Astrocyte of the cerebellum (primary cell): Measurements from ENCODE around the gene GNAI1.

Source experiments
- DNase-seq: peaks from one replicate; pipeline ENCODE4 v3.0.0-alpha.2; 2011; ENCODE audit warnings: low read depth
- H3K4me3 ChIP-seq: 2 replicates; pipeline ENCODE4 v1.5.1; 2011; ENCODE audit warnings: mild to moderate bottlenecking, low read depth, low read length, moderate library complexity
- CTCF ChIP-seq: IDR thresholded peaks from 2 replicates; pipeline ENCODE4 v1.5.1; 2012; ENCODE audit warnings: low read length, low read depth, moderate library complexity, mild to moderate bottlenecking; ENCODE audit errors: missing control alignments
- in situ Hi-C: cut with HindIII; loops from 2 replicates; pipeline ENCODE4 v1.10.0; 2017; ENCODE audit warnings: low sequenced_read_pairs

Gene GNAI1

GRCh38 chr7:80172387-80172786 is 37.8 kb downstream of the GNAI1 start:
- no peak overlapping the region for H3K4me3 ChIP-seq
- no peak for DNase-seq
- in situ Hi-C loops = no loop called here
- TF ChIP-seq CTCF = no peak

- in situ Hi-C loops = no loop called here
- H3K4me3 ChIP-seq = no peak overlapping the region
- TF ChIP-seq CTCF = no peak
- no peak for DNase-seq
These were observed 41.1 kb downstream of the GNAI1 start for GRCh38 chr7:80175744-80176143.

- no peak overlapping the region for H3K4me3 ChIP-seq
- no peak for DNase-seq
- in situ Hi-C loops = no loop called here
- no peak for TF ChIP-seq CTCF
These were observed 46.8 kb downstream of the GNAI1 start for GRCh38 chr7:80181411-80181810.

GRCh38 chr7:80182630-80183276 is 48.1 kb downstream of the GNAI1 start:
- in situ Hi-C loops = no loop called here

GRCh38 chr7:80183351-80183750 is 48.7 kb downstream of the GNAI1 start:
- DNase-seq = no peak
- in situ Hi-C loops = no loop called here
- TF ChIP-seq CTCF = no peak
- no peak overlapping the region for H3K4me3 ChIP-seq

More at GRCh38 chr7:80182630-80183276, 48.1 kb downstream of the GNAI1 start:
- no peak for DNase-seq
- no peak overlapping the region for H3K4me3 ChIP-seq
- no peak for TF ChIP-seq CTCF

- TF ChIP-seq CTCF = no peak
- no peak for DNase-seq
- in situ Hi-C loops = no loop called here
- no peak overlapping the region for H3K4me3 ChIP-seq
These were observed 49.5 kb downstream of the GNAI1 start for GRCh38 chr7:80183900-80184685.
